Uterus (tissue), 2 donors: ENCODE measurements around the gene TBX10.
"Not testable (repeated sequence)": the region's sequence is repeated elsewhere in the genome, so short reads cannot be mapped to it uniquely, and the experiment has no call there.

ENCODE experiments used
- CTCF ChIP-seq, 4 experiments: fragments of 200-600 bp in 2 of 4; fragments of 450-650 bp in 2 of 4; sonication (generic) in 2 of 4; IDR thresholded peaks; one replicate each; pipeline ENCODE4 v1.5.1; 2016 to 2019; ENCODE audit warnings: antibody characterized with exemption in 4 of 4, mild to moderate bottlenecking in 2 of 4, moderate library complexity in 1 of 4
- POLR2A ChIP-seq, 2 donors: fragments of 450-650 bp; IDR thresholded peaks; one replicate each; pipeline ENCODE4 v1.6.1; 2016; ENCODE audit warnings: antibody characterized with exemption in 2 of 2, mild to moderate bottlenecking in 1 of 2, moderate library complexity in 1 of 2

- not testable (repeated sequence) for TF ChIP-seq CTCF, POLR2A (IDR thresholded peaks at IDR 0.05)
Measured at GRCh38 chr11:67621928-67622327, 17.6 kb downstream of the TBX10 start.
